ENCODE data around the gene PRKAG2.

DNA sequence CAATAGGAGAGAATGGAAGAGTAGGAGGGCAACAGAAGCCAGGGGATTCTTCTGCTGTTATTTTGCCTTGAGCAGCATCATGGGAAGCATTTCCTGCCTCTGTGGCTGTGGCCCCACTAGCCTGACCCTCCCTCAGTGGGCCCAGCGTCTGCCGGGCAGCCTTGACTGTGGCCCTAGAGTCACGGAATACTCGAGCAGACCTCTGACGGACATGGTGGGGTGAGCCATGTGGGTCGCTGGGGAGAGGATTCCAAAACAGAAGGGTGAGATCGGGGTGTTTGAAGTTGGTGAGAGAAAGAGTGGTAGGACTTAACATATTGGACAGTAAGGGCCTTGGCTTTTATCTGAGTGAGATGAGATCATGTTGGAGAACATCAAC is 8.3 kb upstream of the PRKAG2 start:
- no peak for TF ChIP-seq CHD1 (IDR thresholded peaks at IDR 0.05; ENCODE audit: low read depth, low read length)
- TF ChIP-seq JUN (IDR thresholded peaks at IDR 0.05; ENCODE audit: low read depth, low read length): no peak
- TF ChIP-seq POLR2A (IDR thresholded peaks at IDR 0.05; ENCODE audit: control extremely low read depth in 1 of 2, low read depth in 2 of 2, low read length in 2 of 2): no peak
- TF ChIP-seq YY1 (IDR thresholded peaks at IDR 0.05; ENCODE audit: low read depth, low read length): no peak
- no peak for TF ChIP-seq CHD7 (IDR thresholded peaks at IDR 0.05; ENCODE audit: insufficient replicate concordance, low read length)
- no peak for TF ChIP-seq RXRA (IDR thresholded peaks at IDR 0.05; ENCODE audit: insufficient read depth, low read depth, low read length)
- no peak for TF ChIP-seq MAFK (IDR thresholded peaks at IDR 0.05; ENCODE audit: low read depth, low read length)
- TF ChIP-seq SP1 (IDR thresholded peaks at IDR 0.05; ENCODE audit: low read depth, low read length): no peak
- TF ChIP-seq, protein P1, sequence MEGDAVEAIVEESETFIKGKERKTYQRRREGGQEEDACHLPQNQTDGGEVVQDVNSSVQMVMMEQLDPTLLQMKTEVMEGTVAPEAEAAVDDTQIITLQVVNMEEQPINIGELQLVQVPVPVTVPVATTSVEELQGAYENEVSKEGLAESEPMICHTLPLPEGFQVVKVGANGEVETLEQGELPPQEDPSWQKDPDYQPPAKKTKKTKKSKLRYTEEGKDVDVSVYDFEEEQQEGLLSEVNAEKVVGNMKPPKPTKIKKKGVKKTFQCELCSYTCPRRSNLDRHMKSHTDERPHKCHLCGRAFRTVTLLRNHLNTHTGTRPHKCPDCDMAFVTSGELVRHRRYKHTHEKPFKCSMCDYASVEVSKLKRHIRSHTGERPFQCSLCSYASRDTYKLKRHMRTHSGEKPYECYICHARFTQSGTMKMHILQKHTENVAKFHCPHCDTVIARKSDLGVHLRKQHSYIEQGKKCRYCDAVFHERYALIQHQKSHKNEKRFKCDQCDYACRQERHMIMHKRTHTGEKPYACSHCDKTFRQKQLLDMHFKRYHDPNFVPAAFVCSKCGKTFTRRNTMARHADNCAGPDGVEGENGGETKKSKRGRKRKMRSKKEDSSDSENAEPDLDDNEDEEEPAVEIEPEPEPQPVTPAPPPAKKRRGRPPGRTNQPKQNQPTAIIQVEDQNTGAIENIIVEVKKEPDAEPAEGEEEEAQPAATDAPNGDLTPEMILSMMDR (IDR thresholded peaks at IDR 0.05; ENCODE audit: control extremely low read depth in 1 of 3, insufficient read depth in 1 of 3, low read depth in 1 of 3, low read length in 3 of 3): no peak

Measured in H1 (cell line).